Kidney (tissue), 14 donors: ENCODE data around the gene RCBTB2. TPM values are rescaled to one million over a fixed set of nuclear protein-coding genes. Genes with fewer than 3 reads are reported as not detected.

Experiments
- DNase-seq, 5 donors: peaks; one replicate each; pipeline ENCODE4 v3.0.0-alpha.2; 2013 to 2020
- FAIRE-seq: peaks from 2 replicates; lab custom pipeline; 2012; peaks lifted over from hg19 to GRCh38; lab: Jason Lieb, UNC
- H3K27ac ChIP-seq, 2 donors: one replicate each; pipeline ENCODE4 v1.7.0; 2013; ENCODE audit warnings: low read depth in 2 of 2, low read length in 2 of 2, inconsistent platforms in 1 of 2
- H3K27me3 ChIP-seq: one replicate; pipeline ENCODE4 v1.7.1; 2013; ENCODE audit warnings: low read length, inconsistent platforms; ENCODE audit not compliant: control insufficient read depth, insufficient read depth
- H3K36me3 ChIP-seq, 3 donors: one replicate each; pipeline versions ENCODE4 v1.7.0 to v1.7.1; 2013; ENCODE audit warnings: low read length in 3 of 3, control low read depth in 1 of 3, inconsistent platforms in 1 of 3; ENCODE audit not compliant: insufficient read depth in 3 of 3, control insufficient read depth in 2 of 3
- H3K4me1 ChIP-seq, 3 donors: one replicate each; pipeline versions ENCODE4 v1.7.0 to v1.7.1; 2013; ENCODE audit warnings: low read length in 3 of 3, inconsistent platforms in 1 of 3, low read depth in 1 of 3; ENCODE audit not compliant: control insufficient read depth in 2 of 3, insufficient read depth in 2 of 3
- H3K4me3 ChIP-seq, 3 donors: one replicate each; pipeline versions ENCODE4 v1.7.0 to v1.8.1; 2013; ENCODE audit warnings: low read length in 3 of 3, control low read depth in 1 of 3, inconsistent platforms in 1 of 3
- H3K9ac ChIP-seq, 3 donors: one replicate each; pipeline versions ENCODE4 v1.7.0 to v1.7.1; 2013; ENCODE audit warnings: low read length in 3 of 3, control low read depth in 1 of 3, inconsistent platforms in 1 of 3
- H3K9me3 ChIP-seq, 3 donors: one replicate each; pipeline versions ENCODE4 v1.7.0 to v1.7.1; 2013; ENCODE audit warnings: low read length in 3 of 3, control low read depth in 1 of 3, inconsistent platforms in 1 of 3; ENCODE audit not compliant: control insufficient read depth in 2 of 3, insufficient read depth in 1 of 3
- CTCF ChIP-seq: IDR thresholded peaks from 3 replicates; pipeline ENCODE4 v1.5.1; 2012; ENCODE audit warnings: mild to moderate bottlenecking, moderate library complexity, borderline replicate concordance; ENCODE audit not compliant: insufficient read depth; ENCODE audit errors: extremely low read depth
- intact Hi-C: fragments of 100-400 bp; cut with DNase I; formaldehyde crosslinking; loops from one replicate; pipeline ENCODE4 v1.11.1; 2022
- polyA plus RNA-seq: library from polyadenylated mRNA; stranded (reverse); fragments of 350-450 nt; fragmentation: Illumina TruSeq; extraction: RNeasy Lipid Tissue Mini Kit (QIAGEN cat#74804); gene quantifications from one replicate; pipeline ENCODE4 v1.2.3, GENCODE V29; 2014; ENCODE audit warnings: low read depth, low replicate concordance; ENCODE audit not compliant: insufficient read depth
- total RNA-seq: library from RNA; stranded (reverse); fragmentation: NEBNext Ultra II Directional; extraction: Animal tissue kit (Norgen Biotek cat#: 25700); gene quantifications from one replicate; pipeline ENCODE4 v1.2.1, GENCODE V29; 2021
- donor health status: control.
- donor health status: control.
- donor health status: control.
- donor health status: control.
- donor health status: control.
- donor health status: DM: yes; HTN: yes; CAD: no.
- donor health status: Normal renal cell carcinoma (clear cell type).

Gene RCBTB2
- total and polyA plus RNA-seq, 2 donors from 2014 or later, result 17.0 to 19.6 TPM

GRCh38 chr13:48570216-48570828, 37.4 kb upstream of the RCBTB2 start:
- Histone ChIP-seq H3K9me3 (no peaks in the 10 kb centered on the region), H3K36me3 (no peaks in the 10 kb centered on the region), H3K4me1 (peaks cover 0 to 7% (median 0%) of the 10 kb centered on the region in 3 donors), H3K27ac (peak overlapping the region in 1 of 2 donors; percentile 21), H3K4me3 (no peak overlapping the region), H3K27me3 (no peaks in the 10 kb centered on the region), H3K9ac (no peak overlapping the region)
- peak in 1 of 5 donors; percentile 38 for DNase-seq
- no peak for TF ChIP-seq CTCF
- FAIRE-seq, result no peak
- intact Hi-C loops, result no loop called here

- FAIRE-seq (no peak), DNase-seq (no peak)
- intact Hi-C loops, result no loop called here
- Histone ChIP-seq H3K27me3 (no peaks in the 10 kb centered on the region), H3K4me3 (no peak overlapping the region), H3K36me3 (no peaks in the 10 kb centered on the region), H3K4me1 (peaks cover 0 to 7% (median 0%) of the 10 kb centered on the region in 3 donors), H3K27ac (peak overlapping the region in 1 of 2 donors; percentile 43), H3K9ac (no peak overlapping the region), H3K9me3 (no peaks in the 10 kb centered on the region)
- TF ChIP-seq CTCF, result no peak
These were observed 36.3 kb upstream of the RCBTB2 start for GRCh38 chr13:48569104-48569666.

- H3K27ac ChIP-seq, result no peak overlapping the region
- peaks cover 0 to 7% (median 0%) of the 10 kb centered on the region in 3 donors for H3K4me1 ChIP-seq
- H3K9me3 ChIP-seq, result no peaks in the 10 kb centered on the region
- TF ChIP-seq CTCF, result no peak
- no peak for DNase-seq
- FAIRE-seq, result no peak
- H3K4me3 ChIP-seq, result no peak overlapping the region
- intact Hi-C loops, result no loop called here
- no peak overlapping the region for H3K9ac ChIP-seq
- no peaks in the 10 kb centered on the region for H3K36me3 ChIP-seq
- H3K27me3 ChIP-seq, result no peaks in the 10 kb centered on the region
These were observed 35.7 kb upstream of the RCBTB2 start for GRCh38 chr13:48568370-48569103.
